HG02970 (cell line): ENCODE data around the gene SLC22A7.

ENCODE experiments used
- ATAC-seq: cut with Tn5 transposase; IDR thresholded peaks from one replicate; pipeline ENCODE4 v1.9.1; 2021; ENCODE audit warnings: mild to moderate bottlenecking, moderate library complexity, moderate number of reproducible peaks; ENCODE audit not compliant: unreplicated experiment, low FRiP score

SLC22A7 gene

GRCh38 chr6:43297644-43298564 lies at the start of gene SLC22A7:
Gene SLC22A7, plus strand, starts transcription at chr6:43298260. Its CDS starts 99 bp downstream, at chr6:43298359.
- ATAC-seq, result no peak

GRCh38 chr6:43248791-43249190 lies 49.3 kb upstream of the SLC22A7 start:
- no peak for ATAC-seq

- no peak for ATAC-seq
Observed at GRCh38 chr6:43250992-43251373, 47.1 kb upstream of the SLC22A7 start.

GRCh38 chr6:43253401-43253800 lies 44.7 kb upstream of the SLC22A7 start:
- ATAC-seq, result no peak

GRCh38 chr6:43254138-43254817 lies 43.8 kb upstream of the SLC22A7 start:
- ATAC-seq, result no peak

GRCh38 chr6:43254846-43255245 lies 43.2 kb upstream of the SLC22A7 start:
- ATAC-seq, result no peak

GRCh38 chr6:43255408-43256054 lies 42.5 kb upstream of the SLC22A7 start:
- no peak for ATAC-seq

GRCh38 chr6:43256670-43257366 lies 41.2 kb upstream of the SLC22A7 start:
- ATAC-seq, result no peak

- ATAC-seq, result no peak
Observed at GRCh38 chr6:43257367-43258145, 40.5 kb upstream of the SLC22A7 start.

- ATAC-seq, result no peak
Observed at GRCh38 chr6:43258180-43258579, 39.9 kb upstream of the SLC22A7 start.

- ATAC-seq, result no peak
Observed at GRCh38 chr6:43258807-43259686, 39.0 kb upstream of the SLC22A7 start.

GRCh38 chr6:43260791-43261190 lies 37.3 kb upstream of the SLC22A7 start:
- ATAC-seq, result no peak

- ATAC-seq, result no peak
Observed at GRCh38 chr6:43261198-43261597, 36.9 kb upstream of the SLC22A7 start.

GRCh38 chr6:43262000-43262779 lies 35.9 kb upstream of the SLC22A7 start:
- ATAC-seq, result no peak

- ATAC-seq, result no peak
Observed at GRCh38 chr6:43262780-43263313, 35.2 kb upstream of the SLC22A7 start.

GRCh38 chr6:43263314-43264178 lies 34.5 kb upstream of the SLC22A7 start:
- no peak for ATAC-seq

GRCh38 chr6:43264599-43265145 lies 33.4 kb upstream of the SLC22A7 start:
- ATAC-seq, result no peak
